HG03378 (cell line): ENCODE data around the gene MICOS13.
"Not testable (repeated sequence)": the region's sequence is repeated elsewhere in the genome, so short reads cannot be mapped to it uniquely, and the experiment has no call there.

Source experiments
- ATAC-seq: cut with Tn5 transposase; IDR thresholded peaks from one replicate; pipeline ENCODE4 v1.9.1; 2021; ENCODE audit warnings: mild to moderate bottlenecking, moderate library complexity; ENCODE audit not compliant: unreplicated experiment

Gene MICOS13

GRCh38 chr19:5688262-5688881 is 8.1 kb upstream of the MICOS13 start:
- ATAC-seq, result not testable (repeated sequence)

GRCh38 chr19:5687360-5688198 is 7.3 kb upstream of the MICOS13 start:
- no peak for ATAC-seq

GRCh38 chr19:5686647-5687359 is 6.5 kb upstream of the MICOS13 start:
- ATAC-seq, result peak; percentile 42

- ATAC-seq, result no peak
These were observed 6.0 kb upstream of the MICOS13 start for GRCh38 chr19:5686326-5686646.

GRCh38 chr19:5684694-5685430 is 4.5 kb upstream of the MICOS13 start:
- no peak for ATAC-seq

GRCh38 chr19:5683177-5683886 is 3.0 kb upstream of the MICOS13 start:
- no peak for ATAC-seq

GRCh38 chr19:5682107-5682482 is 1.8 kb upstream of the MICOS13 start:
- no peak for ATAC-seq

GRCh38 chr19:5681391-5682106 is 1.2 kb upstream of the MICOS13 start:
- no peak for ATAC-seq

GRCh38 chr19:5680084-5680436 is 256 bp downstream of the MICOS13 start:
- ATAC-seq, result no peak

- no peak for ATAC-seq
These were observed 830 bp downstream of the MICOS13 start for GRCh38 chr19:5679289-5680083.

- ATAC-seq, result no peak
These were observed 2.1 kb downstream of the MICOS13 start for GRCh38 chr19:5678071-5678718.

GRCh38 chr19:5677580-5677979 is 2.7 kb downstream of the MICOS13 start:
- ATAC-seq, result no peak

GRCh38 chr19:5677136-5677535 is 3.2 kb downstream of the MICOS13 start:
- no peak for ATAC-seq

GRCh38 chr19:5676772-5677105 is 3.6 kb downstream of the MICOS13 start:
- ATAC-seq, result no peak

GRCh38 chr19:5676105-5676771 is 4.1 kb downstream of the MICOS13 start:
- no peak for ATAC-seq

GRCh38 chr19:5674714-5675113 is 5.6 kb downstream of the MICOS13 start:
- ATAC-seq, result no peak

GRCh38 chr19:5673752-5674151 is 6.6 kb downstream of the MICOS13 start:
- ATAC-seq, result no peak

- ATAC-seq, result no peak
These were observed 7.4 kb downstream of the MICOS13 start for GRCh38 chr19:5672708-5673459.
